Erythroblast (primary cell): Measurements from ENCODE around the gene S100A9.

ENCODE experiments used
- GATA1 ChIP-seq: IDR thresholded peaks from 2 replicates; pipeline ENCODE4 v1.6.1; 2011; ENCODE audit warnings: low read depth, mild to moderate bottlenecking, control low read depth, low read length, moderate library complexity
- POLR2A ChIP-seq: IDR thresholded peaks from 2 replicates; pipeline ENCODE4 v1.6.1; 2011; ENCODE audit warnings: mild to moderate bottlenecking, low read length

- no peak for TF ChIP-seq POLR2A
- TF ChIP-seq GATA1: no peak
Observed at GRCh38 chr1:153337980-153338853, 19.4 kb upstream of the S100A9 start.
